NCI-H82 (cell line): ENCODE data around the gene EXOC6B.
"Not testable (repeated sequence)": the region's sequence is repeated elsewhere in the genome, so short reads cannot be mapped to it uniquely, and the experiment has no call there.

ENCODE experiments used
- DNase-seq: peaks from one replicate; lab custom pipeline; 2025; lab: John Stamatoyannopoulos, UW

EXOC6B gene

DNA sequence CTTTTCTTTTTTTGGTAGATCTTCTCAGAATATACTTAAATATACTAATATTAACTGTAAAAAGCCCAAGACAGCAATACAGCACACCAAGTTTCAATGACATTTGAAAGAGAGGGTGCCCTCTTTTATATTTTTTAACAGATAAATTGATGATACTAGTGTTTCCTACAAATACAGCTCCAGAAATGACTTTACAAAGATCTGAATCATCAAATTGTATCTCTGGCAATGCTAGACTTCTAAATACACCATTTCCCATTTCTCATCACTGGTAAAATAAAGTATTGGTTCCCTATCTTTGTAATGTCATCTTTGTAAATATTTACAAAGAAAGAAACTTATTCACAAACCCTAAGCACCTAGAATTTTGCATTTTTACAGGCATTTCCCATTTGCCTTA is 281.3 kb downstream of the EXOC6B start:
- DNase-seq, result no peak

DNA sequence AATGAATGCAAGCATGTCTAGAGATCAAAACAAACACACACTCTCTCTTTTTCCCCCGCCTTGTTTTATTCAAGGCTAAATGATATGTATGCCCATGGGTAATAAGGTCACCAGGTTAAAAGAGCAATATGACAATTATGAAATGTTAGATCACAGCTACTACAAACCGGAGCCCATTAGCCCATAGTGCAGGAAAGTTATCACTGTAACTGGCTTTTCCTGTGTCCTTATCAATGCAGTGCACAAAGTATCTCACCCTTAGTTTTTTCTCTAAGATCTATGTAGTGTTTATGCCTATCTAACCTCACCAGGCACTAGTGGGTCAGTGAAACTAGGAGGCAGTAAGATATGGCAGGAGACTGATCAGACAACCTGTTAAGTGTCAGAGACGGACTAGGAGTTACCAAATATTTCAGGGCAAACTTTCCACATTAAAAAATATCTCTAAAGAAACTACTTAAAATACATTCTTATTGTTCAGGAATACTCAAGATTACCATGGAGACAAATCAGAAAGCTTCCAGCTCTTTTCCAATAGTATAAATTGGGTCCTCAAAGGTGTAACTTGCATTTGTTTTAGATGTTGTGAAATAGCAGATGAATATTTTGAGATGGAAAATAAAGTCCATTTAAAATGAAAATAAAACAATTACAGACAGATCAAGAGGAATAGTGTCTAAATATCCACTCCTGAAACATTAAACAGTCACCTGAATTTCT is 282.2 kb downstream of the EXOC6B start:
- DNase-seq, result no peak

DNA sequence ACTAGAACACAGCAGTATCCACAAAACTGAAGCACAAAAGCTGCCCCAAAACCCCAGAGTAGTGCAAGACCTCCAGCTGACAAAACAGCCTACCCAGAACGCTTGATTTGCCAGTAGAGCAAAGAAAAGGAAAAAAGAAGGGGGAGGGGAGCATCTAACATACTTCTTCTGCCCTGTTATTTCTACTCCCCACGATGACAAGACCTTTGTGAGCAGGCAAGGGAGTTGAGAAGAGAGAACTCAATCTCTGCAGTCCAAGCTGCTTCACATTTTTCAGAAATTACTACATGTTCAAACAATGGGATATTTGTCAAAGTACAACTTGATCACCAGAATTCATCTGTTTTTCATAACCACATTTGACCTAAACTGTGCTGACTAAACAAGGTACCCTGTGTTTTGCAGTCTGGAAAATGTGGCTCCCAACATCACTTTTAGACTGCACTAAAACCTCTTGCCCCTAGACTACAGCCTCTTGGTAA is 286.7 kb downstream of the EXOC6B start:
- DNase-seq, result no peak

DNA sequence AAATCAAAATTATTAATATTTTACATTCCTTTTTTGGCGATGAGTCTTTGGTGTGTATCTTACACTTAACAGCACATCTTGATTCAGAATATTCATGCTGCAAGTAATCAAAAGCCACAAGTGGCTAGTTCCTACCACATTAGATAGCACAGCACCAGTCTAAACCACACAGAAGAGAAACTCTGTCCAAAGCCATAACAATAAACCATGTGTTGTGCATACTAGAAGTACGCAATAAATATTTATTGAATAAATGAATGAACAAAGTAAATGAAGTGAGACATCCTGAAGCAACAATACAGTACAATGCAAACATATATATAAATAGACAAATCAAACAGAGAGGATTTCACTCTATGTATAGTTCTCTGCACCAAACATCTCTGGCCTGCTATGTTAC is 287.3 kb downstream of the EXOC6B start:
- no peak for DNase-seq

DNA sequence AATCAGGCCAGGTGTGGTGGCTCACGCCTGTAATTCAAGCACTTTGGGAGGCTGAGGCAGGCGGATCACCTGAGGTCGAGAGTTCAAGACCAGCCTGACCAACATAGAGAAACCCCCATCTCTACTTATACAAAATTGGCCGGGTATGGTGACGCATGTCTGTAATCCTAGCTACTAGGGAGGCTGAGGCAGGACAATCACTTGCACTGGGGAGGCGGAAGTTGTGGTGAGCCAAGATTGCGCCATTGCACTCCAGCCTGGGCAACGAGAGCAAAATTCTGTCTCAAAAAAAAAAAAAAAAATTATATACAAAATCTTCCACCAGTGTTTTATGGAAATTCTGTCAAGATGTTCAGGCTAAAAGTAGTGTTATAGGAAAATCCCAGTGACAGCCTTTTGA is 290.2 kb downstream of the EXOC6B start:
- not testable (repeated sequence) for DNase-seq

DNA sequence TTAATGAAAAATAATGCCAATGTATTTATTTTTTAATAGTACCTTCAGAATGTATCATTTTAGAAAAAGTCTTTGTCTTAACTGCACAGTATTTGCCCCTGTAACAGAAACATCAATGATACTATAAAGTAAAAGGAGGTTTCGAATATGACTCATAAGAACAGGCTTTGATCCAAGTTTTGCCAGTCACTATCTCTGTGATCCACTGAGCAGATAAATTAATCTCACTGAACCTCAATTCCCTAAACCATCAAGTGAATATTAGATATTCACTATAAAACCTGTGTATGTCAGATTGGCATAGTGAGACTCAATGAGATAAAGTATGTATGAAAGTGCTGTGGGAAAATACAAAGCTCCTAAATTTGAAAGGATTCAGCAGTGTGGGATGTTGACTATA is 292.1 kb downstream of the EXOC6B start:
- no peak for DNase-seq

DNA sequence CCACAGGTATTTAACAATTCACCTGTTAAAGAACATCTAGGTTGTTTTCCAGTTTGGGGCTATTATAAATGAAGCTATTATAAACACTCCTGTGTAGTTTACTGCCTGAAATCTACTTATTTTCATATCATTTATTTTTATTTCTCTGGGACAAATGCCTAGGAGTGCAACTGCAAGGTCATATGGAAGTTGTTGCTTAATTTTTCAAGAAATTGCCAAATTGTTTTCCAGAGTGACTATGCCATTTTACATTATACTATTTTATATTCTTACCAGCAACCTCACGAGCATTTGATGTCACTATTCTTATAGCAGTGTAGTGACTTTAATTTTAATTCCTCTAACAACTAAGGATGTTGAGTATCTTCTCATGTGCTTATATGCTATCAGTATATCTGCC is 298.4 kb downstream of the EXOC6B start:
- no peak for DNase-seq

DNA sequence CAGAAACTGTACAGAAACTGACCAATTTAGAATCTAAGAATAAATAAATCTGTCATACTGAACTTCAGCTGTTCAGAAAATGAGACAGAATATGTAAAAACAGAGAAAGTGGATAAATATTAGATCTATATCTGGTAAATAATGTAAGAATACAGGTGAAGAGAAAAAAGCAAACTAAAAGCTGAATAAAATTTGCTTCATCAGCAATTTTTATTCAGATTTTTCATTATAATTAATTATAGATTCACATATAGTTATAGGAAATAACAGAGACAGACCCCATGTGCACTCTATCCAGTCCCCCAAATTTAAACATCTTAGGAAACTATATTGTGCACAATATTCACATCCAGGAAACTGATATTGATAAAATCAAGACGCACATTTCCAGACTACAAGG is 299.2 kb downstream of the EXOC6B start:
- DNase-seq, result no peak

DNA sequence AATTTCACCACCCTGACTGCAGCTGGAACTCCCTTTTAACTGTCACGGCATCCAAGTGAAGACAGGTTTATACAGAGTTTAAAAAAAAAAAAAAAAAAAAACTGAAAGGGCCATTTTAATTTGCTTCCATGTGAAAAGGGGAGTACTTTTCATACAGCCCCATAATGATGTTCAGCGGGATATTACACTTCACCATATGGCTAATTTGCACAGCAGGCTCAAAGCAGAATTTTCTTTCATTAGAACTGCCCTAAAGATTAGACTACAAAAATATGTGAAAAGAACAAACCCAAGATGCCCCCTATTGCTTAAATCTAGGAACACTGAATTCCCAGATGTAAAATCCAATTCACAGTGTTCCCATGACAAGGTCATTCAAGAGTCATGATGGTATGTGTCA is 301.8 kb downstream of the EXOC6B start:
- DNase-seq, result no peak

DNA sequence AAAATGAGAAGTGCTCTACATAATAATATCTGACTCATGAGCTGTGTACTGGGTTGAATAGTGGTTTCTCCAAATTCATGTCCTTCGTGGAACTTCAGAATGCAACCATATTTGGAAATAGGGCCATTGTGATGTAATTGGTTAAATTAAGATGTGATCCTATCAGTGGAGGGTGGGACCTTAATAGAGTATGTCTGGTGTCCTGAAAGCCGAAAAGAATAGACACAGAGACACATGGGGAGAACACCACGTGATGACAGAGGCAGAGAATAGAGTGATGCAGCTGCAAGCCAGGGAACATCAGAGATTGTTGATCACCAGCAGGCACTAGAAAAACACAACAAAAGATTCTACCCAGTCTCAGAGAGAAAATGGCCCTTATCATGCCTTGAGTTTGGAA is 310.1 kb downstream of the EXOC6B start:
- DNase-seq, result no peak

DNA sequence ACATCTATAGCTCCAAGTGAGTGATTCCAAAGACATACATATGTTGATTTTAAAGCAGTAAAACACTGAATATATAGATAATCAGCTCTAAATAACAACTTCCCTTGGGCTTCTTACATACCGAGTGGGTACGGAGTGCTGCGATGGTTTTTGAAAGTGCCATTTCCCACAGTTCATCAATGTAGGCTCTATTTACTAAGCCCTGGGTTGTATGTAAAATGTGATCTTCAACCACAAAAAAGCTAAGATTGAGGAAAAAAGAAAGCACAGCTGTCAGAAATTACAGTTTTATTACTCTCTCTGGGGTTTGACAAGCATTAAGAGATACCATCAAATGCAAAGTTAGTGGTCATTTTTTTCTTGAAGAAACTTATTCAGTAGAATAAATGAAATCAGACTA is 312.8 kb downstream of the EXOC6B start:
- DNase-seq, result no peak

DNA sequence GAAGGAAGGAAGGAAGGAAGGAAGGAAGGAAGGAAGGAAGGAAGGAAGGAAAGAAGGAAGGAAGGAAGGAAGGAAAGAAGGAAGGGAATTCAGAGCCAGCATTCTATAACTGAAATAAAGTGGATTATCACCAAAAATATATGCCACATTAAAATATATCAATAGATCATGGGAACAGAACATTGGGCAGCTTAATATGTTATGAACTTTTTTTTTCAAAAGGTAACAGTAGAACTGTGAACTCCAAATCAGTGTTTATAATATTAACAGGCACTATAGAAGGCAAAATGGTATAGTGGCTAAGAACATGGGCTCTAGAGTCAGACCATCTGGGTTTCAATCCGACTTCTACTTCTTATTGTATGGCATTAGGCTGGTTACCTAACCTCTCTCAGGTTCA is 313.5 kb downstream of the EXOC6B start:
- DNase-seq, result no peak

DNA sequence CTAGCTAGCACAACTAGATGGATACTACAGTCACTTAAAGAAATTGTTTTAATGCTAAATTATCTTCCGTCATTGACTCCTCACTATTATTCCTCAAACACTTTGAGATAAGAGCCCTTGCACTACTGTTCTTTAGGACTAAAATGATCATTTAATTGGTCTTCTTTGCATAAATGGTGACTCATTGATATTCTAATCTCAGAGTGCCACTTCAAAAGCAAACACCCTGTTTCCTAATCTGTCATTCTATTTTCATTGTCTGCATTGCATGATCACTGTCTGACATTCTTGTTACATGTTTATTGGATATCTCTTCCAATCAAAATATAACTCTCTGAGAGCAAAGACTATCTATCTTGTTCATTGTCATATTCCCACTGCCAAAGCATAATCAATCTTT is 313.9 kb downstream of the EXOC6B start:
- no peak for DNase-seq

DNA sequence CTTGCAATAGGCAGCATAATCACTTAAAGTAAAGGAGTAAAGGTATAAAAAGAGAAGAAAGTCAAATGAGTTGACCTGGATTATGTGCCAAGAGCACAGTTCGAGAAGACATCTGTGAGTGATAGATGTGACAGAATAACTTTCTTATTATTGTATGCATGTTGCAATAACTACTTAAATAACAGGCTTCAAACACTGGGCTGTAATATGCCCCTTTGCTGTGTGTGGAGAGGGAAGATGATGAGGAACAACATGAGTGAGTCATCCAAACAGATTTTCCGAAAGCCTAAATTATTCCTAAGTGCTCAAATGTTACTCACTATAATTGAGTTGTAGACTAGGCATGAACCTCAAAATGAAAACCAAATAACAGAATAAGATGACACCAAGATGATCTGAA is 328.1 kb downstream of the EXOC6B start:
- DNase-seq, result no peak

DNA sequence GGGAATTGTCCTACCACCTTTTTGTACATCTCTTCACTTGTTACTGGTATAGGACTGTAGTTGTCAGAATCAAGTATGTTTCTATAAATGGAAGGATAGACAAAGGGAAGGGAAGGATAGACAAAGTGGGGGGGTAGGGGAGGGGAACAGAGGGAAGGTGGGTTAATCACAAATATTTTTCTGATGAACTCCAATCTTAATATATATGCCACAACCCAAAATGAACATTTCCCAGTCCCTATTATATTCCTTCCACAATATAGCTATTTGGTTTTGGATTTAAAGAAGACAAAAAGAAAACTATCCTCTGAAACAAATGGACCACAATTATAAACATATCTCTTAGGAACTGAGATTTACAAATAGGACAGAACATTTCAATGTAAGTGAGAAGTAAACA is 329.4 kb downstream of the EXOC6B start:
- DNase-seq, result no peak

DNA sequence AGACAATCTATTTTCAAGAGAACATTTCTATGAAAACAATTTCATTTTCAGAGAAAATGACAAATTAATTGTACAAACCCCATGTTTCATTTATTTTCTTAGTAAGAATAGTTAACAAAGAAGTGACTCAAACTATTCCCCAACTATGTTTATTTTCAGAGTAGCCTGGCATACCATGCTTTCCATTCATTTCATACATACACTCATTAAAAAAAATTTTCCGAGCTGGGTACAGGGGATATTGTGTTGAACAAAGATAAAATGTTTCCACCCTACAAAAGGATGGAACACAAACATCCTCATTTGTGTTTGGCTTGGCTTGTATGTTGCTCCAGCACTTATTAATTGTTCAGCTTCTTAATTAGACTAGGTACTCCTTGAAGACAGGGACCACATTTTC is 331.4 kb downstream of the EXOC6B start:
- DNase-seq, result no peak

DNA sequence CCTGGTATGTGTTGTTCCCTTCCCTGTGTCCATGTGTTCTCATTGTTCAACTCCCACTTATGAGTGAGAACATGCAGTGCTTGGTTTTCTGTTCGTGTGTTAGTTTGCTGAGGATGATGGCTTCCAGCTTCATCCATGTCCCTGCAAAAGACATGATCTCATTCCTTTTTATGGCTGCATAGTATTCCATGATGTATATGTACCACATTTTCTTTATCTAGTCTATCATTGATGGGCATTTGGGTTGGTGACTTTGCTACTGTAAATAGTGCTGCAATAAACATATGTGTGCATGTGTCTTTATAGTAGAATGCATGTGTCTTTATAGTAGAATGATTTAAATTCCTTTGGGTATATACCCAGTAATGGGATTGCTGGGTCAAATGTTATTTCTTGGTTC is 341.2 kb downstream of the EXOC6B start:
- DNase-seq, result not testable (repeated sequence)

DNA sequence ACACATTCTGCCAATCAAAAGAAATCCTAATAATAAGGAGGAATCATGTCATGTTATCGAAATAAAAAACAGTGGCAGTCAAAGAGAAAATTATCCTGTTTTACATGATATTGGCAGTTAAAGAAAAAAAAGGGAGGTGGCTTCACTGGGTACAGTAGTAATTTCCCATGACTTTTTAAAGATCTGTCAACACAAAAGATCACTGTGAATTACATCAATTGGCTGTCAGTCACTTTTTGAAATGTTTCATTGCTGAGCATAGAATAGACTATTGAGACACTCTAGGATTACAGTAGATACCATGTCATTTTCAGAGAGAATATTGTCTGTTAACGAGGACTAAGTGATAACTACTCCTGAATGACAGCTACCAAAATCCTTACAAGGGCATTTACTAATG is 342.5 kb downstream of the EXOC6B start:
- no peak for DNase-seq

DNA sequence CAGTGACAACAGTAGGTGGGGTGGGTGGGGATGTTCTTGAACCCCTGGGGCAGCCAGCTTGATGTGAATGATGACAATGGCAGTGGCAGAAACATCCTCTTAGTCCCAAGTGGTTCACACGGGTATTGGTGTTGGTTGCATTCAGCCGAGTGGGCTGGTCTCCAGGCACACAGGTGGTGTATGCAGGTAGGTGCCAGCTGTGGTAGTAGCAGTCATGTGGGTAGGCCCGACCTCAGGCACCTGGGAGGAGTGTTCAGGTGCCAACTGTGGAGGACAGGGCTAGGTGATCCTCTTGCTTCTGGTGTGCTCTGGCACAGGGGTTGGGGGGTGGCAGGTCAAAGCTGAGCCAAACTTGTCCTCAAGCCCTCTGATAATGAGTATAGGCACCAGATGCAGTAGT is 350.6 kb downstream of the EXOC6B start:
- no peak for DNase-seq

DNA sequence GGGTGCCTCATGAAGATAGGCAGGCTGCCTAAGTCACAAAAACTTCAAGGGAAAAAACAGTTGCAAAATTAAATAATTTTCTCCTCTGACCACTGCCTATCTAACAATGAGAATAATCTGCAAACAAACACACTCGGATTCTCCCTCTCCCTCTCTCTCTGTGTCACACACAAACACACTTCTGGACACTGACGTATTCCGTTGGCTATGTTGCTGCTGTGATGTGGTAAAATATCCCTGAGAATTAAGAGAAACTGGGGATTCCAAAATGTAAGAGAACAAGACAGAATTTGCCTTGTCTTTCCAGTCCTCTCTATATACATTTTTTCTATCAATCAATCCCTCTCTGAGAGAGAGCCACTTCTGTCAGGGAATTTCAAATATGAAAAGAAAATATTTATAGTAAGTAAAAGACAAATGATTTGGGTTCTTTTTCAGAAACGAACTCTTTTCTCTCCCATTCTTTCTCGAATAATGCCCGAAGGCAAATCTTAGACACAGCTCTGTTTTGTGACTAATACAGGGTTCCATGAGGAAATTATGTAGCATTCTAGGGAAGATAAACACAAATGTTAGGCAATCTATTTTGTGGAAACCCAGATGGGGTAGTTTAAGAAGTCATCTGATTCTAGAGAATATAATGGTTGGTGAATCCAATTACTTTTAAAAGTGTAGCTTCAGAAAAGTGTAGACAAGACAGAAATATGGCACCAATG is 367.9 kb downstream of the EXOC6B start:
- no peak for DNase-seq

DNA sequence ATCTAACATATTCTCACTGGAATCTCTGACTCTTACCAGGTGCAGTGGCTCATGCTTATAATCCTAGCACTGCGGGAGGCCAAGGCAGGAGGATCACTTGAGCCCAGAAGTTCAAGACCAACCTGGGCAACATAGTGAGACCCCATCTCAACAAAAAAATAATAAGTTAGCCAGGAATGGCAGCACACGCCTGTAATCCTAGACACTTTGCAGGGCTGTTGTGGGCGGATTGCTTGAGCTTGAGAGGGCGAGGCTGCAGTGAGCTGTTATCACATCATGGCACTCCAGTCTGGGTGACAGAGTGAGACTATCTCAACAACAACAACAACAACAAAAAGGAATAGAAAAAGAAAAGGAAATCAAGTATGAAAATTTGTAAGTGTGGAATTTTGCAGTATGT is 371.6 kb downstream of the EXOC6B start:
- DNase-seq, result no peak

DNA sequence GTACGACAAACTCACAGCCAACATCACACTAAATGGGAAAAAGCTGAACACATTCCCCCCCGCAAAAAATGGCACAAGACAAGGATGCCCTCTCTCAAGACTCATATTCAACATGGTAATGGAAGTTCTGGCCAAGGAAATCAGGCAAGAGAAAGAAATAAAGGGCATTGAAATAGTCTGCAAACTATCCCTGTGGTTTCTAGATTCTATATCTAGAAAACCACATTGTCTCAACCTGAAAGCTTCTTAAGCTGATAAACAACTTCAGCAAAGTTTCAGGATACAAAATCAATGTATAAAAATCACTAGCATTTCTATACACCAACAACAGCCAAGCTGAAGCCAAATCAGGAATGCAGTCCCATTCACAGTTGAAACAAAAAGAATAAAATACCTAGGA is 383.6 kb downstream of the EXOC6B start:
- no peak for DNase-seq

DNA sequence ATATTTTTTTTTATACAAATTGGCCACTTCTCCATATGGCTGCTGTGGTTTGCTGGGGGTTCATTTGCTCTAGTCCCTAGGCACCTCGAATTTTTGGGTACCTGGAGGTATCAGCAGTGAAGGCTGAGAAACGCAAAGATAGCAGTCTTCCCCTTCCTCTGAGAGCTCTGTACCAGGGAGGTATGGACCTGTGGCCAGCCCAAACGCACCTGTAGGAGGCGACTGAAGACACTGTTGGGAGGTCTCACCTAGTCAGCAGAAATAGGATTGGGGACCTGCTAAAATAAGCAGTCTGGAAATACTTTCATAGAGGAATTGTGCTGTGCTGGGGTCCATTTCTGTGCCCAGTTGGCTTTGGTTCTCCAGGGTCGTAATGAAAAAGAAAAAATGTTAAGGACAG is 385.9 kb downstream of the EXOC6B start:
- DNase-seq, result no peak

DNA sequence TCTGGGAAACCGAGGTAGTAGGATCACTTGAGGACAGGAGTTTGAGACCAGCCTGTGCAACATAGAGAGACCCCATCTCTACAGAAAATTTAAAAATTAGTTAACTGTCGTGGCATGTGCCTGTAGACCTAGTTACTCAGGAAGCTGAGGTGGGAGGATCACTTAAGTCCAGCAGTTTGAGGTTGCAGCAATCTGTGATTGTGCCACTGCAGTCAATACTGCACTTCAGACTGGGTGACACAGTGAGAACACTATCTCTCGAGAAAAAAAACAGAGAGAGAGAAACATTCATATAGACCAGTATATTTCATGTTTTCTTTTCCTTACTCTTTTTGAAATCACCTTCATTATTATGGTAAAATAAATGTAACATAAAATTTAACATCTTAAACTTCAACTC is 387.5 kb downstream of the EXOC6B start:
- no peak for DNase-seq
